HepG2 (cell line): ENCODE measurements around the gene TBXA2R. TPM values are rescaled to one million over a fixed set of nuclear protein-coding genes. Genes with fewer than 3 reads are reported as not detected.

Source experiments
- MAX ChIP-seq: IDR thresholded peaks from 2 replicates; pipeline ENCODE4 v1.6.1; 2012; ENCODE audit warnings: inconsistent platforms
- TCF12 ChIP-seq, 2 experiments: fragments of 450-650 bp in 1 of 2; sonication (generic) in 1 of 2; formaldehyde crosslinking in 1 of 2; IDR thresholded peaks; 2 replicates each; pipeline versions ENCODE4 v1.6.1 to v1.8.0; 2017 to 2022; ENCODE audit warnings: antibody characterized with exemption in 1 of 2, mild to moderate bottlenecking in 1 of 2, missing genetic modification reagents in 1 of 2, moderate library complexity in 1 of 2
- YY1 ChIP-seq: IDR thresholded peaks from 2 replicates; pipeline ENCODE4 v1.6.1; 2011; ENCODE audit warnings: low read length, low read depth, moderate library complexity, mild to moderate bottlenecking; ENCODE audit not compliant: insufficient read depth, insufficient replicate concordance
- ZNF121 ChIP-seq: sonication (generic); formaldehyde crosslinking; IDR thresholded peaks from 2 replicates; pipeline ENCODE4 v1.5.0; 2020; ENCODE audit warnings: mild to moderate bottlenecking, missing genetic modification reagents
- ZNF235 ChIP-seq: sonication (generic); formaldehyde crosslinking; IDR thresholded peaks from 2 replicates; pipeline ENCODE4 v1.8.1; 2023; ENCODE audit warnings: mild to moderate bottlenecking, missing genetic modification reagents, borderline replicate concordance
- ZNF546 ChIP-seq: sonication (generic); formaldehyde crosslinking; conservative IDR thresholded peaks from 2 replicates; pipeline ENCODE4 v1.8.1; 2023; ENCODE audit warnings: mild to moderate bottlenecking, missing genetic modification reagents
- ZNF776 ChIP-seq: sonication (generic); formaldehyde crosslinking; IDR thresholded peaks from 2 replicates; pipeline ENCODE4 v1.4.0; 2020; ENCODE audit warnings: mild to moderate bottlenecking, missing genetic modification reagents
- ZNF891 ChIP-seq: sonication (generic); formaldehyde crosslinking; IDR thresholded peaks from 2 replicates; pipeline ENCODE4 v1.5.0; 2020; ENCODE audit warnings: mild to moderate bottlenecking, missing genetic modification reagents
- polyA plus RNA-seq, 8 experiments: library from polyadenylated mRNA; depleted of rRNA in 3 of 8; stranded (reverse) in 7 of 8; unstranded in 1 of 8; fragments of >200 nt; fragmentation: Illumina TruSeq in 4 of 8; extraction: Trizol in 4 of 8; gene quantifications; 2 replicates each; pipeline versions ENCODE4 v1.2.1 to v1.2.3, GENCODE V29; 2011 to 2016; ENCODE audit warnings: low read depth in 4 of 8, missing spikeins in 1 of 8, mixed read lengths in 1 of 8; ENCODE audit not compliant: insufficient read depth in 1 of 8
- total RNA-seq, 5 experiments: library from RNA; depleted of rRNA; stranded (reverse); fragments of >200 nt; fragmentation: Illumina TruSeq; extraction: Trizol; gene quantifications; 2 replicates each; pipeline ENCODE4 v1.2.3, GENCODE V29; 2016; ENCODE audit warnings: low read depth in 1 of 5
- TF ChIP-seq, protein P1 (sequence below): sonication (generic); formaldehyde crosslinking; IDR thresholded peaks from 2 replicates; pipeline ENCODE4; 2020; ENCODE audit warnings: missing genetic modification reagents, mild to moderate bottlenecking, borderline replicate concordance

Gene TBXA2R
- total and polyA plus RNA-seq, 2 of the 13 experiments (the other 11 are each of a cell fraction or from before 2014, with no cell fraction given), result 0.09 TPM; not detected in 1

DNA sequence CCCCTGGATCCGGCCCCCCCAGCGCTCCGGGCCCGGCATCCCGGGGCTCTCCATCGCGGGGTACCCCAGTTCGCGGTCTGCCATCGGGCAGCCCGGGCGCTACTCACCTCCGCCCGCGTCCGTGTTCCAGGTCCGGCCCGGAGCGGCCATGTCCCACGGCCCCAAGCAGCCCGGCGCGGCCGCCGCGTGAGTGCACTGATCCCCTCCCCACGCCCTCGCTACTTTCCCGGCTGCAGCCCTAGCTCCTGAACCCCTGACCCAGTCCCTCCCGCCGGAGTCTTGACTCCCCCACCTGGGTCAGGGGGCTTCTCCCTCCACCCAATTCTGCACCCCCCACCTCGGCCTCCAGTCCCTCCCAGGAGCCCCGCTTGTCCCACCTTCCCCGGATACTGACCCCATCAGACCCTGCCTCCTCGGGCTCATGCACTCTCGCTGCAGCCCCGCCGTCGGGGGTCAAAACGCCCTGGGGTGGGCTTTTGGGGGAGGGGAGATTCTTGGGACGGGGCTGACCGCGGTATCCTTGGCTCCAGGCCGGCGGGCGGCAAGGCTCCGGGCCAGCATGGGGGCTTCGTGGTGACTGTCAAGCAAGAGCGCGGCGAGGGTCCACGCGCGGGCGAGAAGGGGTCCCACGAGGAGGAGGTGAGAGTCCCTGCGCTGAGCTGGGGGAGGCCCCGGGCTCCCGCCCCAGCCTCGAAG is 33.4 kb downstream of the TBXA2R start (continued):
- TF ChIP-seq, protein P1, sequence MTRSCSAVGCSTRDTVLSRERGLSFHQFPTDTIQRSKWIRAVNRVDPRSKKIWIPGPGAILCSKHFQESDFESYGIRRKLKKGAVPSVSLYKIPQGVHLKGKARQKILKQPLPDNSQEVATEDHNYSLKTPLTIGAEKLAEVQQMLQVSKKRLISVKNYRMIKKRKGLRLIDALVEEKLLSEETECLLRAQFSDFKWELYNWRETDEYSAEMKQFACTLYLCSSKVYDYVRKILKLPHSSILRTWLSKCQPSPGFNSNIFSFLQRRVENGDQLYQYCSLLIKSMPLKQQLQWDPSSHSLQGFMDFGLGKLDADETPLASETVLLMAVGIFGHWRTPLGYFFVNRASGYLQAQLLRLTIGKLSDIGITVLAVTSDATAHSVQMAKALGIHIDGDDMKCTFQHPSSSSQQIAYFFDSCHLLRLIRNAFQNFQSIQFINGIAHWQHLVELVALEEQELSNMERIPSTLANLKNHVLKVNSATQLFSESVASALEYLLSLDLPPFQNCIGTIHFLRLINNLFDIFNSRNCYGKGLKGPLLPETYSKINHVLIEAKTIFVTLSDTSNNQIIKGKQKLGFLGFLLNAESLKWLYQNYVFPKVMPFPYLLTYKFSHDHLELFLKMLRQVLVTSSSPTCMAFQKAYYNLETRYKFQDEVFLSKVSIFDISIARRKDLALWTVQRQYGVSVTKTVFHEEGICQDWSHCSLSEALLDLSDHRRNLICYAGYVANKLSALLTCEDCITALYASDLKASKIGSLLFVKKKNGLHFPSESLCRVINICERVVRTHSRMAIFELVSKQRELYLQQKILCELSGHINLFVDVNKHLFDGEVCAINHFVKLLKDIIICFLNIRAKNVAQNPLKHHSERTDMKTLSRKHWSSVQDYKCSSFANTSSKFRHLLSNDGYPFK (CRISPR knock-in tag), result 0 out of 2 replicates have a peak, but pooled peaks have one; percentile 29
- 0 out of 2 replicates have a peak, but pooled peaks have one; percentile 50 for TF ChIP-seq ZNF546 (CRISPR knock-in tag)
- TF ChIP-seq TCF12 (IDR thresholded peaks at IDR 0.05), result no peak
- TF ChIP-seq TCF12 (CRISPR knock-in tag; IDR thresholded peaks at IDR 0.05), result 0 out of 2 replicates have a peak, but pooled peaks have one; percentile 23
- TF ChIP-seq ZNF776 (CRISPR knock-in tag), result 0 out of 2 replicates have a peak, but pooled peaks have one; percentile 57
- TF ChIP-seq ZNF235 (CRISPR knock-in tag), result peak; percentile 64; the same call in 1 of the 2 replicates
- TF ChIP-seq MAX, result peak; percentile 9; the same call in 1 of the 2 replicates
- 0 out of 2 replicates have a peak, but pooled peaks have one; percentile 18 for TF ChIP-seq ZNF891 (CRISPR knock-in tag)
- peak; percentile 98 for TF ChIP-seq ZNF121 (CRISPR knock-in tag)
- peak; percentile 57 for TF ChIP-seq YY1
